ENCODE data around the gene CRB1.

Gene CRB1

GRCh38 chr1:197268012-197268411 is at the start of gene CRB1:
TSS of gene CRB1 (plus strand) at chr1:197268252. CDS start at chr1:197268413, 161 bp downstream.
- no peak for DNase-seq (ENCODE audit: low read depth in 2 of 2, low spot score in 1 of 2)

GRCh38 chr1:197218857-197219256 is 49.2 kb upstream of the CRB1 start:
- no peak for DNase-seq (ENCODE audit: low read depth in 2 of 2, low spot score in 1 of 2)

GRCh38 chr1:197222025-197222685 is 45.9 kb upstream of the CRB1 start:
- no peak for DNase-seq (ENCODE audit: low read depth in 2 of 2, low spot score in 1 of 2)

DNA sequence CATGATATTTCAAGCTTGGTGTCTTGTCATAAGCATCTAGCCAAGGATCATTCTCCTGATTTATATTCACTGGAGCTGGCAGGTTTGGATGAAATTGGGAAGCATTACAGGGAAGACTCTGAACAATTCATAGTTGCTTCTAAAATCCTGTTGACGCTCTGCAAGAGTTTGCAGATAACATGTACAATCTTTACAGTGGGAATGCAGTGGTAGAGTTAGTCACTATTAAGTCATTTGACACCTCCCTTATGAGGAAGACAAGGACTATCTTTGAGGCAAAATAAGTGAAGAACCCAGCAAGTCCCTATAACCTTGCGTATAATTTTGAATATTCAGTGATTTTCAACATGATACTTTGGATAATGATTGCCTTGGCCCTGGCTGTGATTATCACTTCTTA is 45.3 kb upstream of the CRB1 start:
- no peak for DNase-seq (ENCODE audit: low read depth in 2 of 2, low spot score in 1 of 2)

GRCh38 chr1:197224160-197224559 is 43.9 kb upstream of the CRB1 start:
- DNase-seq (ENCODE audit: low read depth in 2 of 2, low spot score in 1 of 2), result no peak

DNA sequence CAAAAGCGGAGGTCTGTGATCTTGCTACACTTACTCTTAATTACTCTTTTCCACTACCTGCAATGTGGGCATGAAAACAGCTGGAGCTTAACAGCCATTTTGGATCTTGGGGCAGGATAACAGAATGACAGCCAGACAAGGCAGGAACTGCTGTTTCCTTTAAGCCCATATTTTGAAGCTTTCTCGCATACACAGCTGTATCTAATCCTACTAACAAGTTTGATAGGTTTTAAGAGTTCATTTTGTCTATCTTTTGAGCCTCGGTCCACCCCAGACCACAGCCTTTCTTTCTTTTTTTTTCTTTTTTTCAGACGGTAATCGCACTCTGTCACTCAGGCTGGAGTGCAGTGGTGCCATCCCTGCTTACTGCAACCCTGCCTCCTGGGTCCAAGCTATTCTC is 42.4 kb upstream of the CRB1 start:
- DNase-seq (ENCODE audit: low read depth in 2 of 2, low spot score in 1 of 2), result no peak

DNA sequence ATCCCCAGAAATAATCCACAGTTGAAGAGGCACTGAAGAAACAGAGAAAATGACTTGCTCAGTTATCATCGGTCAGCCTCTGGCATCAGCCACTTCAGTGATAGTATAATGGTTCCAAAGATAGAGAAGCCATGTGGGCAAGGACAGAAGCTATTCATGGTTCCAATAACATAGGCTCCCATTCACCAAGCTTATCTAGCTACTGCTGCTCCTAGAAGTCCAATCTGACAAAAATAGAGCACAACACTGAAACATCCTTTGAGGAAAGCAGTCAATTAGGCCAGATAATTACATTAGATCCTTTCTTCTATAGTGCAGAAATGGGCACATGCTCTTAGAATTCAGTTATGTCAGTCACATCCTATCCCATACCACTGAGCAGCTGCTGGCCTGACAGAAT is 33.5 kb upstream of the CRB1 start:
- DNase-seq (ENCODE audit: low read depth in 2 of 2, low spot score in 1 of 2), result no peak

GRCh38 chr1:197235355-197235754 is 32.7 kb upstream of the CRB1 start:
- DNase-seq (ENCODE audit: low read depth in 2 of 2, low spot score in 1 of 2), result no peak

GRCh38 chr1:197247465-197247864 is 20.6 kb upstream of the CRB1 start:
- DNase-seq (ENCODE audit: low read depth in 2 of 2, low spot score in 1 of 2), result no peak

GRCh38 chr1:197249324-197249723 is 18.7 kb upstream of the CRB1 start:
- no peak for DNase-seq (ENCODE audit: low read depth in 2 of 2, low spot score in 1 of 2)

GRCh38 chr1:197250616-197251015 is 17.4 kb upstream of the CRB1 start:
- no peak for DNase-seq (ENCODE audit: low read depth in 2 of 2, low spot score in 1 of 2)

- DNase-seq (ENCODE audit: low read depth in 2 of 2, low spot score in 1 of 2), result no peak
These were observed 15.1 kb upstream of the CRB1 start for GRCh38 chr1:197252973-197253372.

GRCh38 chr1:197254866-197255265 is 13.2 kb upstream of the CRB1 start:
- no peak for DNase-seq (ENCODE audit: low read depth in 2 of 2, low spot score in 1 of 2)

DNA sequence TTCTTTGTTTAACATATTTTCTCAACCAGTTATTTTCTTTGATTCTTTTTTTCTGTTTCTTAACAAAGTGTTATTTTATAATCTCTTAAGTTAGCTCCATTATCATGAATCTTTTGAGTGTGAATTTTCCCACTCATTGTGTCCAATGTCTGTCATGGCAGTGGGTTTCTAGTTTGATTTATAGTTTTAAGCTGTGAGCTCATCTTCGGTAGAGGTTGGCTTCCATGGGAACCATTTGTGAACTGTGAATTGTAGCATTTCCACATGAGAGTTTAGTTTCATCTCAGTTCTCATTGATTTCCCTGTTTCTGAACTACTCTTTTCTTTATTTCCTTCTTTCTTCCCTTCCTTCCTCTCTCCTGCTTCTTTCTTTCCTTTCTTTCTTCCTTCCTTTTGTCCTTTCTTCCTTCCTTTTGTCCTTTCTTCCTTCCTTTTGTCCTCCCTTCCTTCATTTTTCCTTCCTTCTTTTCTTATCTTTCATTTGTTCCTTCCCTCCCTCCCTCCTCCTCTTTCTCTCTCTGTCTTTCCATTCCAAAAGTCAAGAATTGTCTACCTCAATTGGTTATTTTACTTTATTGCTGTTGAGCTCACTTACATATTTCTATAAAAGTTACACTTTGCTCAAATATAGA is 3.0 kb upstream of the CRB1 start:
- no peak for DNase-seq (ENCODE audit: low read depth in 2 of 2, low spot score in 1 of 2)

GRCh38 chr1:197269053-197269452 is 1.0 kb downstream of the CRB1 start:
- DNase-seq (ENCODE audit: low read depth in 2 of 2, low spot score in 1 of 2), result no peak

- no peak for DNase-seq (ENCODE audit: low read depth in 2 of 2, low spot score in 1 of 2)
These were observed 4.7 kb downstream of the CRB1 start for GRCh38 chr1:197272791-197273190.

DNA sequence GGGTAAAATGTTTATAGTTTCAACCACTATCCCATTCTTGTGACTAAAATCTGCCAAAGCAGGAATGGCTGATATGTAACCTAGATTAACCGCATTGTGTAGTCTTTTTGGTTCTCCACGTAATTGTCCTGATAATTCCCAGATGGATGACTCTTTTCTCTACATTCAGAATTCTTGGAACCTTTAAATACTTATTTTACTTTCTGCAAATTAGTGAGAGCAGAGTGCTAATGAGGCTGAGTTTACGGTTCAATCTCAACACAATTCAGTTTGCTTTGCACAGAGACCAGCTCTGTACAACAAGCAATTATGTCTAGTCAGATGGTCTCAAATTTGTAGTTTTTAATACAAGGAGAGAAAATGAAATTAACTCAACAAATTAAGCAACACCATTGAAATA is 9.1 kb downstream of the CRB1 start:
- DNase-seq (ENCODE audit: low read depth in 2 of 2, low spot score in 1 of 2), result no peak

DNA sequence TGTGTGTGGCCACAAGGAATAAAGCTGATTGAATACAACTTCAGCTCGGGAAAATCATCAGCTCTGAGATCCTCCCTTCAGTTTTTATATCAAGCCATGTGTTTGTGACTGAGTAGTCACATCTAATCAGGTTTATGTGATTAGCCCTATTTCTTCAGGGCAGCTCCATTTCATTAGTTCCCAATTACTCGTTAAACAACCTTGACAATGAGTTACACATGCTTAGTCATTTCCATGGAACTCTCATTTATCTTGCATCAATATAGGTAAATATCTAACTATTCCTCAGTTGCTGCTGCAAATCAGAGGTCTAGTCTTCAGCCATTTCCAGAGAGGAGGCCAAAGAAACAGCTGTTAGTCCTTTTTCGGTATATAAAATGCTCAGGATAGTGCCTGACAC is 16.3 kb downstream of the CRB1 start:
- DNase-seq (ENCODE audit: low read depth in 2 of 2, low spot score in 1 of 2), result no peak

- no peak for DNase-seq (ENCODE audit: low read depth in 2 of 2, low spot score in 1 of 2)
These were observed 16.9 kb downstream of the CRB1 start for GRCh38 chr1:197284966-197285365.

DNA sequence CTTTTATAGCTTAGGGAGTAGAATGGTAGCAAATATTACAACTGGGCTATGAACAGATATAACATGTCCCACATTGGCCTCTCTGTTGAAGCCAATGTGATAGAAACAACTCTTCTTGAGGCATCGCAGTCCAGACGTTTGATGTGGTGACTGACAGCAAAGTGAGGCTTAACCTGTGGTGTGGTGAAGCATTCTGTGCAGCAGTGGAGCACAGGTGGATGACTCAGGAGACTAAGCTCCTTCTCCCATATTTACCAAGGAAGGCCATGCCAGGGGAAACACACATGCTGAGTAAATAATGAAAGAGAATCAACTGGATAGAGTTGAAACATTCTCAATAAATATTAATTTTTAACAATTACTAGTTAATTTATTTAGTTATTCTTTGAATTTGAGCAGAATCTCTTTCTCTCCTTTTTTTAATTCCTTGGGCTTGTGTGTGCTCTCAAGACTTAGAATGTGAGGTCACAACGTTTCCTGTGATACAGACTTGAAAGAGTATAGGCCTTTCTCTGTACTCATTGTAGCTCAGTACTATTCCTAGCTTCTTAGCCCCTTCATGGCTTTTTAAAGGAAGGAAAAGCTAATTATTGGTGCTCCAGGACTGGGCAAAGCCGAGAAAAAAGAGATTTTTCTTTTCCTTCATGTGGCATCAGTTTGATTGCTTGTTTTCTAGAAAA is 17.6 kb downstream of the CRB1 start:
- DNase-seq (ENCODE audit: low read depth in 2 of 2, low spot score in 1 of 2), result no peak

DNA sequence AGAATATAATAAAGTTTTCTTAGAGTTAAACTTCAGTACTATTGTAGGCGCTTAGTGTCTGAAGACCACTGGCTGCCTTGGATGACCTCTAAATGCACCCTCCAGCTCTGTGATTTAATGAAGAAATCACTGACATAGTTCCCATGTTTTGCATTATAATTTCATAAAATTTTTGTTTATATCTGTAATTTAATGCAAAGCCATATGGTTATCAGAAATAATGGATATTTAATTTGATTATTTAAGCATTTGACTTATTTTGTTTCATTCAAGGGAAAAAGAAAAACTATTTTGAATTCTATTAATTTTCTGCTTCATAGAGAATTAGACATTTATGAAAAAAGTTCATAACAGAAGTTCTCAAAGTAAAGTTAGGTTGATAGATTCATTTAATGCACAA is 18.6 kb downstream of the CRB1 start:
- no peak for DNase-seq (ENCODE audit: low read depth in 2 of 2, low spot score in 1 of 2)

- DNase-seq (ENCODE audit: low read depth in 2 of 2, low spot score in 1 of 2), result no peak
These were observed 19.8 kb downstream of the CRB1 start for GRCh38 chr1:197287863-197288262.

DNA sequence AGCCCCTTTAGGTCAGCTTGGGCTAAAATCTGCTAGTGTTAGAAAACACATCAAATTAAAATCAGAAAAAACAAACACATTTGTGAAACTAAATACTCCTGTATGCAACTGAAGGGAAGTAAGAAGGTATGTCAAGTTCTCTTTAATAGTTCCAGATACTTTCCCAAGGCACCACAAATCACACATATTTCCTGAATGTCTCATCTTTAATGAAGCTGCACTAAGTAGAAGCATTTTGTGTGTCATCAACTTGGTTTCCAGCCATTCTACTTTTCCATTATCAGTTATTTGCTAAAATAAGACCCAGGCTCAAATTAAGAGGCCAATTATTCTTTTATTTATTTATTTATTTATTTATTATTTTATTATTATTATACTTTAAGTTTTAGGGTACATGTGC is 34.7 kb downstream of the CRB1 start:
- no peak for DNase-seq (ENCODE audit: low read depth in 2 of 2, low spot score in 1 of 2)
